GM18951 (cell line): ENCODE data around the gene UTP14A.
"Not testable (repeated sequence)": the region's sequence is repeated elsewhere in the genome, so short reads cannot be mapped to it uniquely, and the experiment has no call there.

ENCODE experiments used
- POLR2A ChIP-seq: IDR thresholded peaks from 4 replicates; pipeline ENCODE4 v1.6.1; 2011; ENCODE audit warnings: mild to moderate bottlenecking; ENCODE audit not compliant: insufficient read length, insufficient read depth; ENCODE audit errors: extremely low read depth
- in situ Hi-C: fragments of 300-500 bp; cut with MboI; formaldehyde crosslinking; loops from one replicate; pipeline ENCODE4 v1.12.0; 2022; ENCODE audit warnings: low sequenced_read_pairs, mixed read lengths, inconsistent platforms; ENCODE audit not compliant: unreplicated experiment

Gene UTP14A, protein sequence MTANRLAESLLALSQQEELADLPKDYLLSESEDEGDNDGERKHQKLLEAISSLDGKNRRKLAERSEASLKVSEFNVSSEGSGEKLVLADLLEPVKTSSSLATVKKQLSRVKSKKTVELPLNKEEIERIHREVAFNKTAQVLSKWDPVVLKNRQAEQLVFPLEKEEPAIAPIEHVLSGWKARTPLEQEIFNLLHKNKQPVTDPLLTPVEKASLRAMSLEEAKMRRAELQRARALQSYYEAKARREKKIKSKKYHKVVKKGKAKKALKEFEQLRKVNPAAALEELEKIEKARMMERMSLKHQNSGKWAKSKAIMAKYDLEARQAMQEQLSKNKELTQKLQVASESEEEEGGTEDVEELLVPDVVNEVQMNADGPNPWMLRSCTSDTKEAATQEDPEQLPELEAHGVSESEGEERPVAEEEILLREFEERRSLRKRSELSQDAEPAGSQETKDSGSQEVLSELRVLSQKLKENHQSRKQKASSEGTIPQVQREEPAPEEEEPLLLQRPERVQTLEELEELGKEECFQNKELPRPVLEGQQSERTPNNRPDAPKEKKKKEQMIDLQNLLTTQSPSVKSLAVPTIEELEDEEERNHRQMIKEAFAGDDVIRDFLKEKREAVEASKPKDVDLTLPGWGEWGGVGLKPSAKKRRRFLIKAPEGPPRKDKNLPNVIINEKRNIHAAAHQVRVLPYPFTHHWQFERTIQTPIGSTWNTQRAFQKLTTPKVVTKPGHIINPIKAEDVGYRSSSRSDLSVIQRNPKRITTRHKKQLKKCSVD

DNA sequence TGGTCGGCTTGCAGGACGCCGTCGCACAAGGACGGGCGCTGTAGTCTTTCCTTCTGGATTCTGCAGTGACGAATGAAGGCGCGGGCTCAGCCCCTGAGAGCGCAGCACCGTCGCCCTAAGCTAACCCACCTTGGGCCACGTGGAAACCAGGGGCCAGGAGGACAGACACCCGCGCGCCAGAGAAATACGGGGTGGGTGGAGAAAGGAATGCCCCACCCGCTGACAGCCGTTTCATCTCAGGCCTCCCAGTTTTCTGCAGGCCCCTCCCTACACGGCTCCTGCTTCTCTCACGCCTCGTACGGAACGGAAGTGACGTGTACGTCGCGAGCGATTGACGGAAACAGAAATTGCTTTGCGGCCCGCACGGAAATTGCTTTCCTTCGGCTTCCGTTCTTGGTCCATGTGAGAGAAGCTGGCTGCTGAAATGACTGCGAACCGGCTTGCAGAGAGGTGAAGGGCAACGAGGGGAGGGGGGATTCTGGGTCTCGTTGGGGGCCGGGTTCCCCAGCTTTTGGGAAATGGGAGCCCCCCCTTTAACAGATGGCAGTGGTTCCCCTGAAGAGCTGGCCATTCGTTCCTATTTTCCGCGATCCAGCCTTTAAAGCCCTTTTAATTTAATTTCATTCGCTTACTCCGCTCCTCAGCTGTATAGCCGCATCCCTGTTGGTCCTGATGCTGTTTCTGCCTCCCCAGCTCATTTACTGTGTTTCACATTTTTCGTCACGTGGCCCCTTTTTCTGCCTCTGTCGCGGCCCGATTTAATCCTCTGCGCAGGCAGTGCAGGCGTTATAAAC lies at the start of gene UTP14A:
Gene UTP14A (plus strand): TSS at position 378 of the 794 bp plus-strand sequence. CDS start 47 bp downstream, at position 425.
- in situ Hi-C loops, result no loop called here
- TF ChIP-seq POLR2A, result peak; percentile 70

DNA sequence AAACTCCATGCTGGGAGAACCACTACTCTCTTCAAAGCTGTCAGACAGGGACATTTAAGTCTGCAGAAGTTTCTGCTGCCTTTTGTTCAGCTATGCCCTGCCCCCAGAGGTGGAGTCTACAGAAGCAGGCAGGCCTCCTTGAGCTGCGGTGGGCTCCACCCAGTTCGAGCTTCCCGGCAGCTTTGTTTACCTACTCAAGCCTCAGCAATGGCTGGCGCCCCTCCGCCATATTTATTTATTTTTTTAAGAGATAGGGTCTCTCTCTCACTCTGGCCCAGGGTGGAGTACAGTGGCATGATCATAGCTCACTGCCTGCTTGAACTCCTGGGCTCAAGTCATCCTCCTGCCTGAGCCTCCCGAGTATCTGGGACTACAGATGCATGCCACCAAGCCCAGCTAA lies 46.8 kb upstream of the UTP14A start:
- in situ Hi-C loops, result not testable (repeated sequence)

DNA sequence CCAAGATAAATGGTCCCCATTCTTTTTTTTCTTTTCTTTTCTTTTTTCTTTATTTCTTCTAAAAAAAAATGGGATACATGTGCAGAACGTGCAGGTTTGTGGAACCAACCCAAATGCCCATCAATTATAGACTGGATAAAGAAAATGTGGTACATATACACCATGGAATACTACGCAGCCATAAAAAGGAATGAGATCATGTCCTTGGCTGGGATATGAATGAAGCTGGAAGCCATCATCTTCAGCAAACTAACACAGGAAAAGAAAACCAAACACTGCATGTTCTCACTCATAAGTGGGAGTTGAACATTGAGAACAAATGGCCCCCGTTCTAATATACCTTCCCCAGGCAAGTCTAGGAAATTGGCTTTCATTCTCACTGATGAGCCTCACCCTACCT lies 39.6 kb upstream of the UTP14A start:
- in situ Hi-C loops, result not testable (repeated sequence)

DNA sequence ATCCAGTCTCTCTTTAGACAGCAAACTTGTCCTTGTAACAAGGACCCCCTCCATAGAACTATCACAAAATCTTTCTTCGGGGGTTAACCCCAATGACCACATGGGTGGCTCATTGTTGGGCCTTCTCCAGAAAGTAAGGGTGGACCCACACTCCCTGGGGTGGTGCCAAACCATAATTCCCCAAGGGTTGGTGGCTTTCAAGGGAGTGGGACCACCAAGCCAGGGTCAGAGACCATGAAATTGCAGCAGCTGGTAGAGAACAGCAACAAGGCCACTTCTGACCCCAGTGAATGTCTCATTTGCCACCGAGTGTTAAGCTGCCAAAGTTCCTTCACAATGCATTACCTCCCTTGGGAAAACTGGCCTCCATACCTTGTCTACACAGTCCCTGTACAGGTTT lies 33.4 kb upstream of the UTP14A start:
- in situ Hi-C loops, result no loop called here
- TF ChIP-seq POLR2A, result no peak

DNA sequence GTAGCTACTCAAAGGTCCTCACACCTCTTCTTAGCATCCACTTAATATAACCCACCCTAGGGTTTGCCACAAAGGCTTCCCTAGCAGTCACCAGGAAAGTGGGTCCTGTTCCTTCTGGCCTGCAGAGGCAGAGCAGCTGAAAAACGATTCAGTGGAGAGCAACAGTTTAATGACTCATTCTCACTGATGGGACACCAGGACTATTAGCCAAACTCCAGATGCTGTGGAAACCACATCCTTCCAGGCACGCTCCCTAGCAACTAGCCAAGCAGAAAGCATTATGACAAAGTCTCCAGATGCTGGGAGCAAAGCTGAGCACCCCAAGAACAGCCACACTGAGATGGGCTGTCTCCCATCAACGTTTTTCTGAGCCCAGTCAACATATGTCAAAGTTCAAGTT lies 30.3 kb upstream of the UTP14A start:
- no peak for TF ChIP-seq POLR2A
- in situ Hi-C loops, result no loop called here

DNA sequence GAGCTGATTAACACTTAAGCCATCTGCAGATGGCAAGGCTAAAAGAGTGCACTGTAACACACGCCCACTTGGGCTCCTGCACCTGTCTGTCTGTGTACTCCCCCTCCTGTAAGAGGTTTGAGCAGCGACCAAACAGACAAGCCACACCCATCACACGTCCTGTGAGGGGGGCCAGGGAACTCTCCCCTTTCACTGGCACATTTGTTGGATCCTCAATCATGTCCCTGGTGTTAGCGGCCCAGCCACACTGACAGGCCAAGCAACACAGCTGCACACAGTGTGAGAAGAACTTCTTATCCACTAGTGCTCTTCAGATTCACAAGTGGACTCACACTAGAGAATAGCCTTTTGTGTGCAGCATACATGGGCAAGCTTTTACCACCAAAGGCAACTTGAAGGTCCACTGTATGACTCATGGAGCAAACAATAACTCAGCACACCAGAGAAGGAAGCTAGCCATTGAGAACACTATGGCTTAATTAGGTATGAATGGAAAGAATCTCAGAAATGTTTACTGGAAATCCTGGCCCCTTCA lies 29.1 kb upstream of the UTP14A start:
- in situ Hi-C loops, result no loop called here
- no peak for TF ChIP-seq POLR2A

DNA sequence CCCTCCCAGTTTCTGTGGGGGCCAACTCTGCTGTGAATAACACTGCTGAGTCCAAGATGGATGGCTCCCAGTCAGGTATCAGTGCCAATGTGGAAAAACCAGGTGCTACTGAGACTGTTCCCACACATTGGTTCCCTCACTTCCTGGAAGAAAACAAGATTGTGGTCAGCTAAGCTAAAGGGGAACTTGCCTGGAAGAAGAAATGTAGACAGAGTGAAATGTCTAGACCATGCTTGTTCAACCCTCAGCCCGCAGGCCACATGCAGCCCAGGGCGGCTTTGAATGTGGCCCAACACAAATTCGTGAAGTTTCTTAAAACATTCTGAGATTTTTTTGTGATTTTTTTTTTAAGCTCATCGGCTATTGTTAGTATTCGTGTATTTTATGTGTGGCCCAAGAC lies 28.6 kb upstream of the UTP14A start:
- TF ChIP-seq POLR2A, result no peak
- in situ Hi-C loops, result no loop called here

DNA sequence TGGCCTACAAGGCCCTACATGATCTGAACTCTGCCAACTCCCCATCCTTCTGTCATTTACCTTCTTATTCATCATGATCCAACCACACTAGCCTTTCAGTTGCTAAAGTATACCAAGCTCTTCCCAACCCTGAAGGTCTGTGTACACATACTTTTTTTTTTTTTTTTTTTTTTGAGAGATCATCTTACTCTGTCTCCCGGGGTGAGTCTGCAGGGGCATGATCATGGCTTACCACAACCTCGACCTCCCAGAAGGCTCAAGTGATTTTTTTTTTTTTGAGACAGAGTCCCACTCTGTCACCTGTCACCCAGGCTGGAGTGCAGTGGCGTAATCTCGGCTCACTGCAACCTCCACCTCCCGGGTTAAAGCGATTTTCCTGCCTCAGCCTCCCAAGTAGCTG lies 5.9 kb upstream of the UTP14A start:
- in situ Hi-C loops, result no loop called here
- no peak for TF ChIP-seq POLR2A

DNA sequence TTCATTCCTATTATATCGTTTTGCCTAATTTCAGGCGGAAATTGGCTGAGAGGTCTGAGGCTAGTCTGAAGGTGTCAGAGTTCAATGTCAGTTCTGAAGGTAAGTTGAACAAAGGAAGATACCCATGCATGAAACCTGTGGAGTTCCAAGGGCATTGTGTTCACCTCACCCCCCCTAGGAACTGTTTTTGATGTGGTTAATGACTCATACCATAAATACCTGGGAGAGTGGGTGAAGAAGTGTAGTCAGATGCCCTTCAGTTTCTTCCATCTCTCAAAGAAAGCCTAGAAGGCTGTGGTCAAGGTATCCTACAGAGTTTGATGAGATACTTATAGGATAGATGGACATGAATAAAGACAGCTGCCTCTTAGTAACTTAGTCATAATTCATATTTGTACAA lies 2.7 kb downstream of the UTP14A start:
- in situ Hi-C loops, result no loop called here

DNA sequence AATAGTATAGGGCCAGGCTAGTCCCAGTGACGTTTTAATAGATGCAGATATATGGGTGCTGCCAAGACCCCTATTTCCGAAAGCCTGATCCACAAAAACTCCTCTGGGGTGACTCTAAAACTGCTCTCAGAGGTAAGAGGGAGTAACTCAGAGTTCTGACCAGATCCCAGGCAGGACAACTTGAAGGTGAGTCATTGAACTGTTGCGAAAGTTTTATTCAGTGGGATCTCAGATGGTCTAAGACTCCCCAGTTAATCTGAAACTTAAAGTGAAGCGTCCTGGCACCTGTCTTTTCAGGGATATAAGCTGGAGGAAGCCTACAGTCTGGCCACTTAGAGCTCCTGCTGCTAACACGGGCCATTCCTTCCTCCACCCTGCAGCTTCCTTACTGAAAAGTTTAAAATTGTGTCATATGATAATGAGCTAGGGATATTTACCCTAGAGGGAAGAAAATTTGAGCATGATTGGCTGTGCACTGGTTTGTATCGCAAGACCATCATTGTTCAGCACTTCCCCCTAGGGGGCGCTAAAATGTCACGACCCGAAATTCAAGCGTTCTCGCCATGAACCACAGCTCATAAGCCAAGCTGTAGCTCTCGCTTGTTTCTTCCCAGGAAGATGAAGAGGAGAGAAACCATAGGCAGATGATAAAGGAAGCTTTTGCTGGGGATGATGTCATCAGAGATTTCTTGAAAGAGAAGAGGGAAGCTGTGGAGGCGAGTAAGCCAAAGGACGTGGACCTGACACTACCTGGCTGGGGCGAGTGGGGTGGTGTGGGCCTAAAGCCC lies 19.5 kb downstream of the UTP14A start:
- in situ Hi-C loops, result loop anchor here (10.0 kb wide), 1 partner anchor 129 kb away; no protein-coding TSS in a partner anchor
- TF ChIP-seq POLR2A, result no peak

More for the DNA sequence above, 2.7 kb downstream of the UTP14A start:
- TF ChIP-seq POLR2A, result no peak

DNA sequence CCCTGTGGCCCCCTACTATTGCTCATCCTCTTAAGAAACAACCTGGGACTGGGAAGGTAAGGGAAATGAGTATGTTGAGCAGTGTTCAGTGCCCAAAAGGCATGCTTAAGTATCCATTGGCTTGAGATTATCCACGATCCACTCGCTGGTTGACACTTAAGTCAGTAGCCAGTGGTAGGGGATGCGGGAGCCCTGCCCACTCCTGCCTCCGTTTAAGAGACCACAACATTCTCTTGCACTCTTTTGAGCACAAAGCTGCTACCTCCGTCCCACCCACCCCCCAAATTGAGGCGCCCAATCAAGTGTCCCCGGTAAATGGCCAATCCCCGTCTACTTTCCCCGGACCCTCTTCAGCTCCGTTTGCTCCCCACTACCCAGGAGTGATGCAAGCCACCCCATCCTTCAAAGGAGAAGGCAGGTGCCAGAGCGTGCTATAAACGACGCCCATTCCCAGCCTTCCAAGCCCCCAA lies 25.0 kb downstream of the UTP14A start:
- TF ChIP-seq POLR2A, result peak; percentile 32
- in situ Hi-C loops, result no loop called here

DNA sequence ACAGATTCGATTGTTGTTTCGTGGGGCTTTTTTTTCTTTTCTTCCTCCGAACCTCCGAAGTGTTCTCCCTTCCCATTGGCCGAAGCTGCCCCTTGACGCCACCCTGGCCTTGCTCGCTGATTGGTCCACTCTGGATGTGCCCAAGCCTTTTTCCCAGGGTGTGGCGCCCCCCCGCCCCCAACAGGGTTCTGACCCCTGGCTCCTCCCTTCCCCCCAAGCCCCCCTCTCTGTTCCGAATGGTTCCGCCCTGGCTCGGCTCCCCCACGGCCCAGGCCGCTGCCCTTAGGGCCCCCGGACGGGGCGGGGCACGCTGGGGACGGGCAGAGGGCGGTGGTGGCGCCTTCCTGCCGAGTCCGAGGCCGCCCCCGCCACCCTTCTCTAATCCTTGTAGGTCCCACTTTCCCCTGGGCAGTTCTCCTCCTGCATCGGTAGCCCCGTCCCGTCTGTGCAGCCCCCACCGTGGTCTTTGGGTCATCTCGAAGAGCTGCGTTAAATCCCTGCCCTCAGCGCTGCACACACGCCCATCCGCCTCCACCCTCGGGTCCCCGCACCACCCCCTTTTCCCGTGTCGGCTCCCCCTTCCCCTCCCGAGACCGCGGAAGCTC lies 25.5 kb downstream of the UTP14A start:
- no peak for TF ChIP-seq POLR2A
- in situ Hi-C loops, result no loop called here
